Gastroesophageal sphincter (tissue), 3 donors: ENCODE results near the gene DGKI.

Experiments
- CTCF ChIP-seq, 4 experiments: fragments of 200-600 bp in 2 of 4; fragments of 450-650 bp in 2 of 4; sonication (generic) in 1 of 4; IDR thresholded peaks; one replicate each; pipeline ENCODE4 v1.5.1; 2017 to 2019; ENCODE audit warnings: antibody characterized with exemption in 4 of 4, mild to moderate bottlenecking in 2 of 4, moderate library complexity in 2 of 4
- EP300 ChIP-seq: sonication (generic); formaldehyde crosslinking; IDR thresholded peaks from one replicate; pipeline ENCODE4 v1.6.1; 2017; ENCODE audit warnings: antibody characterized with exemption, mild to moderate bottlenecking
- POLR2A ChIP-seq, 2 donors: fragments of 450-650 bp; IDR thresholded peaks; one replicate each; pipeline ENCODE4 v1.6.1; 2017; ENCODE audit warnings: antibody characterized with exemption in 2 of 2, mild to moderate bottlenecking in 2 of 2, moderate library complexity in 1 of 2
- POLR2AphosphoS5 ChIP-seq: sonication (generic); formaldehyde crosslinking; IDR thresholded peaks from one replicate; pipeline ENCODE4 v1.6.1; 2017; ENCODE audit warnings: antibody characterized with exemption

- TF ChIP-seq CTCF (IDR thresholded peaks at IDR 0.05) (no peak), POLR2A (IDR thresholded peaks at IDR 0.05) (no peak), POLR2AphosphoS5 (no peak), EP300 (no peak)
These were observed 155.2 kb downstream of the DGKI start for GRCh38 chr7:137691566-137691965.
